Measurements from ENCODE around the gene MRPL14. TPM values are rescaled to one million over a fixed set of nuclear protein-coding genes. Genes with fewer than 3 reads are reported as not detected.

MRPL14 gene
- total RNA-seq, 4 donors from 2014 or later, result 45.7 to 74.3 (median 52.0) TPM

GRCh38 chr6:44075647-44076355 lies 51.5 kb downstream of the MRPL14 start:
- TF ChIP-seq POLR2A (IDR thresholded peaks at IDR 0.05) (no peak), CTCF (IDR thresholded peaks at IDR 0.05) (no peak)
- DNase-seq (ENCODE audit: low spot score in 2 of 2), result no peak
- no peak overlapping the region for H3K4me3 ChIP-seq (ENCODE audit: low read depth, poor library complexity, severe bottlenecking)
- WGBS, 2 donors, result 91 to 95% methylated on average over 2 of the region's 2 CpGs
- intact Hi-C loops (cut with DNase I; ENCODE audit: low total_unique reads), result loop anchor here (2.0 to 5.0 kb wide), 3 partner anchors 307 to 408 kb away; no protein-coding TSS in a partner anchor

GRCh38 chr6:44074813-44075646 lies 52.2 kb downstream of the MRPL14 start:
- WGBS, 2 donors, result 34 to 43% methylated on average over 9 of the region's 9 CpGs
- H3K4me3 ChIP-seq (ENCODE audit: low read depth, poor library complexity, severe bottlenecking), result no peak overlapping the region
- intact Hi-C loops (cut with DNase I; ENCODE audit: low total_unique reads), result loop anchor here (5.0 kb wide), 2 partner anchors 353 to 408 kb away; no protein-coding TSS in a partner anchor
- DNase-seq (ENCODE audit: low spot score in 2 of 2), result no peak
- TF ChIP-seq POLR2A (IDR thresholded peaks at IDR 0.05), result no peak
- no peak for TF ChIP-seq CTCF (IDR thresholded peaks at IDR 0.05)

- TF ChIP-seq CTCF (IDR thresholded peaks at IDR 0.05) (peak in 1 of 3 donors; percentile 84), POLR2A (IDR thresholded peaks at IDR 0.05) (no peak)
- intact Hi-C loops (cut with DNase I; ENCODE audit: low total_unique reads), result no loop called here
- 0 to 2% methylated on average over 13 of the region's 13 CpGs for WGBS, 2 donors
- no peak overlapping the region for H3K4me3 ChIP-seq (ENCODE audit: low read depth, poor library complexity, severe bottlenecking)
- peak; percentile 65 to 93 for DNase-seq (ENCODE audit: low spot score in 2 of 2)
Observed at GRCh38 chr6:44074439-44074812, 52.8 kb downstream of the MRPL14 start.

- DNase-seq (ENCODE audit: low spot score in 2 of 2), result no peak
Observed at GRCh38 chr6:44073612-44074438, 53.4 kb downstream of the MRPL14 start.

GRCh38 chr6:44072959-44073611 lies 54.2 kb downstream of the MRPL14 start:
- 3 to 7% methylated on average over 25 to 37 of the region's 55 CpGs for WGBS, 2 donors
- H3K4me3 ChIP-seq (ENCODE audit: low read depth, poor library complexity, severe bottlenecking), result no peak overlapping the region
- DNase-seq (ENCODE audit: low spot score in 2 of 2), result peak in 1 of 2 donors; percentile 94
- intact Hi-C loops (cut with DNase I; ENCODE audit: low total_unique reads), result no loop called here
- TF ChIP-seq POLR2A (IDR thresholded peaks at IDR 0.05), result no peak
- TF ChIP-seq CTCF (IDR thresholded peaks at IDR 0.05), result no peak

More at GRCh38 chr6:44073612-44074438, 53.4 kb downstream of the MRPL14 start:
- H3K4me3 ChIP-seq (ENCODE audit: low read depth, poor library complexity, severe bottlenecking), result no peak overlapping the region
- WGBS, 2 donors, result 13 to 22% methylated on average over 24 to 25 of the region's 25 CpGs
- TF ChIP-seq POLR2A (IDR thresholded peaks at IDR 0.05), result no peak
- intact Hi-C loops (cut with DNase I; ENCODE audit: low total_unique reads), result no loop called here
